Measurements from ENCODE around the gene MXI1.

DNA sequence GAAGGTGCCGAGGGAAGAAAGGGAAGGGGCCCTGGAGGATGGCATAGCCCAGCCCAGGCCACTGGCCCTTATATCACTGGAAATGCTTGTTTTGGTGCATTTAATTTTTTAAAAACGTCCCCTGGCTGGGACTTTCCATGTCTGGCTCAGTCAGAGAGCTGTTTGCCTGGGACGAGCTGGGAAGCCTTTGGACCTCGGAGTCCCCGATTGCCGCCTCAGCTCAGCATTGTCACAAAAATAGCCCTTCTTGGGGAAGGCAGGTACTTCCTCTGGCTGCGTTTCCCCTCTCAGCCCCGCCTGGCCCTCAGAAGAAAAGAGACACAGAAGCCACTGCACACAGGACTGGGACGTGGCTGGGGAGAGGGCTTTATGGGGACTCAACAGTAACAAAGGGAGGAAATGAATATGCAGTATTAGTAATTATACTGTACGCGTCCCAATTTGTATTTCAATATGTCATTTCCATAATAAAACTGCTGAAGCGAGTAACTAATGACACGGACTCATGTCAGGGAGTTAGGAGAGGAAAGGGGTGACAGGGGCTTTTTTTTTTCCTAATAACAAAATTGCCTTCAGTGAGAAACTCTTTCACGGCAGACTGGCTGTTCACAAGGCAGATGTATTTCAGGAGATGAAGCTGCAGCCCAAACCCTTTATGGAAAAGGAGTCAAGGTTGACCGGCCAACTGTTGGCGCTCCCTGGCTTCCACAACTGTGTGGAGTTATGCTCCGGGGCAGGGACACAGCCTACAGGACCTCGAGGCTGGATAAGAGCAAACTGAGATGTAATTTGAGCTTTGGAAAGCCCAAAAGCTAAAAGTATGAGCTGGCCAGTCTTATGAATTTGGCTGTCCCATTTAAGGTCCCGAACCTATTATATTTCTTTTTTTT lies 31.0 kb upstream of the MXI1 start:
- TF ChIP-seq POLR2AphosphoS5 (IDR thresholded peaks at IDR 0.05; ENCODE audit: borderline replicate concordance, low read depth, low read length) (no peak), EZH2 (IDR thresholded peaks at IDR 0.05) (no peak), FOXP2 (optimal IDR thresholded peaks at IDR 0.05; ENCODE audit: control extremely low read depth, extremely low read length, insufficient read depth) (no peak)

Measured in SK-N-MC (cell line).